A204.1 (cell line): ENCODE results near the gene SMAD7.

Experiments used
- FAIRE-seq: peaks from 2 replicates; lab custom pipeline; 2012; peaks lifted over from hg19 to GRCh38; lab: Jason Lieb, UNC

Gene SMAD7

DNA sequence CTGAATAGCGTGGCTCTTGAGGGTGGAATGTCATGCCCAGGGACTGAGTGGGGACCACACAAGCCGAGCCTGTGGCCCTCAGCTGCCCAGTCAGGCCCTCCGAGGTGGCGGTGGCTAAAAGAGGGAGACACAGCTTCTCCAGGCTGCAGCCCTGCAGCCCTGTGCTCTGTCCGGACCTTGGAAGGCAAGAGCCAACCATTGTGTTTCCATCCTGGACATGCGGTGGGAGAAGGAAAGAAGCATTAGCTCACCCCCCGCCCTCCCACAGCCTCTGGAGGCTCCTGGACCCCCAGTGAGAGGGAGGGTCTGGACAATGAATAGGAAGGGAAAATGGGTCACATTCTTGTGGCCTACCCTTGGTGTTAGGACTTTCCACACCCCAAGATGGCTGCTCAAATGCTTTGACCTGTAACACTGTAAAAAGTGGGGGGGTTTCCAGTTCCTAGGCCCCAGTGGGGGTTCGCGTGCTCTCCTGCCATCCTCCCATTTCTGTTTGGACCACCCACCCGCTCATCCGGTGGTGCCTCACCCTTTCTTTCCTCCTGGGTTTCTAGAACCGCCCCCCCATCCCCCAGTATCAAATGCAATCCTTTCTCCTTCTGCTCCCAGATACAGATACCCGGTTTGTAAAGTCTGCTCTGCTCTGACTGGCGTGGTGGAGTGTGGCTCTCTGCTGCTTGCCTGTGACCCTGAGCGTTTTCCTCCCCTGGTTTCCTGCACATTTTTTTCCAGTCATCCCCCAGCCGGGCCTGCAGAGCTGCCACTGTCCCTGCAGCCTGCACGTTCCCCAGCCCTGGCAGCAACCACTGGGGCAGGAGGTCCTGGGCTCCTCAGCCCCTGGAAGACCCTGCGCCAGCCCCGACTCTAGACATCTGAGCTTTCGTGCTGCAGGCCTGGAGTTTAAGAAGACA lies 36.3 kb upstream of the SMAD7 start:
- FAIRE-seq: no peak

DNA sequence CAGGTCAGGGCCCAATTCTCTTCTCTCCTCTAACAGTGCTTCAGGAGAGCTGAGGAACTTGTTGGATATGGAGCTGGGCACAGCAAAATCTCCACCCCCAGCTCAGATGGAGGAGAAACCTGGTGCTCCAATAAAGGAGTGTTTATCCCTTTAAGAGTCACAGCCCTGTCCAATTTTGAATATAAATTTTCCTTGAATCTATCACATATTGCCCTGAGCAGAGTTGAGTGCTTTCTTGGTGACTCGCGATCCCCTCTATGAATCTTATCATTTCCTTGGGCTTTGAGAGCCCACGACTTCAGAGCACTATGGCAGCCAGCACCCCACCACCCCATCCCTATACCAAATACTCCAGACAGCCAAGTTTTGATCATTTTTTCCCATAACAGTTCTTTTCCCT lies 34.4 kb upstream of the SMAD7 start:
- no peak for FAIRE-seq

- no peak for FAIRE-seq
These were observed 33.1 kb upstream of the SMAD7 start for GRCh38 chr18:48983793-48984437.

GRCh38 chr18:48982266-48982665 lies 31.5 kb upstream of the SMAD7 start:
- no peak for FAIRE-seq

GRCh38 chr18:48979944-48980890 lies 29.5 kb upstream of the SMAD7 start:
- FAIRE-seq: no peak

DNA sequence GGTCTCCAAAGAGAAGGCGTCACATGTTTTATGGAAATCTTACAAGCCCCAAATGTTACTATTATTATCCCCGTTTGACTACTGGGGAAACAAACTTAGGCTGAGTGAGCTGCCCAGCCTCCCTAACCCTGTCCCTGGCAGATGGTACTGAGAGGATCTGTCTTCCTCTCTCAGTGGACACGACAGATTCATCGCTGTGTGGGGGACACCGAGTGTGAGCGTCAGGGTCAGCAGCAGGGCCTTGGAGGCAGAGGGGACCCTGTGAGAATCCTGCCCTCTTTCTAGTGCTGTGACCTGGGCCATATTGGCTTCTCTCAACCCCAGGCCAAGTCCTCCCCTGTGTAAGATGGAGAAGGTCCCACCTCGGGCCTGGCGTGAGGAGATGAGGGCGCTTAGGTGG lies 27.1 kb upstream of the SMAD7 start:
- FAIRE-seq: no peak

DNA sequence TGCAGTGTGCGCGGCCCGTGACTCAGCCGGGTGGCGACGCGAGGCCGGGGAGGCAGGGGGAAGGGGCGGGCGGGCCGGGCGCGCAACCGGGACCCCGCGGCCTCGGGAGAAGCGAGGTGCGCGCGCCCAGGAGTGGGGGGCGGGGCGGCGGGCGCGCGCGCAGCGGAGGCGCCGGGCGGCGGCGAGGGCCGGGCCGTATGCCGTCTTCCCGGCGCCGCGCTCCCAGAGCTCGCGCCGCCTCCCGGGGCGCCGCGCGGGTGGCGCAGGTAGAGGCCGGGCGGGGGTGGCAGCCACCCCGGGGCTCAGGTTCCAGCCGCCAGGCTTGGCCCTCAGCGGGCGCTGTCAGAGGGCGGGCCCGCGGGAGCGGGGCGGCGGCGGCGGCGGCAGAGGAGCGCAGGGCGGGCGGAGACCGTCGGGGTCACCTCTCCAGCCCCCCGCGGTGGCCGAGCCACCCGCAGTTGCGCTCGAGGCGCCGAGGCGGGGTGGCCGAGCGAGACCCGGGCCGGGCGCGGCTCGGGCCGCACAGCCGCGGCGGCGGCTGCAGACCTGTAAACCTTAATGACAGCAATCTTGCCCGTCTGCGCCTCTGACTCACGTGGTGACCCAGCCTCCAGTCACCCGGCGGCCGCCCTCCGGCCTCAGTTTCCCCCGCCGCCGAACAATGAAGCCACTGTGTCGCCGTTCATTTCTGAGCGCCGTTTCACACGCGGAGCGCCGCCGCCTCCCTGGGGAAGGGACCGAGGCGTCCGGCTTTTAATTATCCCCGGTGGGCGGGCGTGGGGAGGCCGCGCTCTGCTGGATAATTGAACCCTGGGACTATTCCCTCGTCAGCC lies 25.3 kb upstream of the SMAD7 start:
- FAIRE-seq: no peak

GRCh38 chr18:48975120-48975816 lies 24.5 kb upstream of the SMAD7 start:
- no peak for FAIRE-seq

- no peak for FAIRE-seq
These were observed 23.7 kb upstream of the SMAD7 start for GRCh38 chr18:48974304-48975119.

GRCh38 chr18:48973731-48974130 lies 23.0 kb upstream of the SMAD7 start:
- FAIRE-seq: no peak

DNA sequence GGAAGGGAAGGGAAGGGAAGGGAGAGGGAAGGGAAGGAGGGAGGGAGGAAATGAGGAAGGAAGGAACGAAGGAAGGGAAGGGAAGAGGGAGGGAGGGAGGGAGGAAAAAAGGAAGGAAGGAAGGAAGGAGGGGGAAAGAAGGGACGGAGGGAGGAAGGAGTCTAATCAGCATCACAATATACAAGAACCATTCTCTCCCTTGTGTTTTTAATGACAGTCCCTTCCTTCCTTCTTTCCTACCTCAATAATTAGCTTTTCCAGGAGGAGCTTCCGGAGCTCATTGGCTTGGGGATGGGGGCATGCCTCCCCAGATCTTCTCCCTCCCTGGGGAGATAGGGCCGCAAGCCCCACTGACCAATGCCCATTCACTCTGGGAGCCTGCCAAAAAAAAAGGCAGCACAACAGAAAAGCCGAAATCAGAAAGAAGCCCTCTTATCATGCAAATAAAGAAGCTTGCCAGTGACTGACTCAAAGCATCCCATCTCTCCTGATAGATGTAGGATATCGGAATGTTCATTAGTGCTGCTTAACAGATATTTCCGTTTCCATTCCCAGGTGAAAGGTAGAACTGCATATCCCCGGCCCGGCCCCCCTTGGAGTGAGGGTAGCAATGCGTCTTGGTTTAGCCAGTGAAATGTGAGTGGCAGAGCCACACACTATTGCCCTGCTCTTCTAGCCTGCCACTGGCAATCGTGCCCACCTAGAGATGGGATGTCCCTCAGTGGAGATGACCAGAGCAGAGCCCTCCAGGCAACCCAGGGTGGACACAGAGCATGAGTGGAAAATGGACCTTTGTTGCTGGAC lies 17.8 kb upstream of the SMAD7 start:
- no peak for FAIRE-seq

DNA sequence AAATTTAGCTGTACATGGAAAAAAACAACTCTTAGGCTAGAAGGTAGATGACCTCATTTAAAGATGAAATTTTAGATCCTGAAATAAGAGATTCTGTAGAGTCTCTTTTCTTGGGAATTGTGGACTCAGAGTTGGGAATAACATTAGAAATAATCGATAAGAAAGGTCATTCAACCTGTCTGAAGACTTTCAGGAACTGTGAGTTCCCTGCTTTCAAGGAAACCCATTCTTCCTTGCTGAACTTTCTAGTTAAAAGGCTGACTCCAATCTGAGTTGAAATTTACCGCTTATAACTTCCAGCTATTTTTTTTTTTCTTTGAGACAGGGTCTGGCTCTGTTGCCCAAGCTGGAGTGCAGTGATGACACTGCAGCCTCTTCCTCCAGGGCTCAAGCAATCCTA lies 16.8 kb upstream of the SMAD7 start:
- FAIRE-seq: no peak

GRCh38 chr18:48966523-48966922 lies 15.8 kb upstream of the SMAD7 start:
- FAIRE-seq: no peak

DNA sequence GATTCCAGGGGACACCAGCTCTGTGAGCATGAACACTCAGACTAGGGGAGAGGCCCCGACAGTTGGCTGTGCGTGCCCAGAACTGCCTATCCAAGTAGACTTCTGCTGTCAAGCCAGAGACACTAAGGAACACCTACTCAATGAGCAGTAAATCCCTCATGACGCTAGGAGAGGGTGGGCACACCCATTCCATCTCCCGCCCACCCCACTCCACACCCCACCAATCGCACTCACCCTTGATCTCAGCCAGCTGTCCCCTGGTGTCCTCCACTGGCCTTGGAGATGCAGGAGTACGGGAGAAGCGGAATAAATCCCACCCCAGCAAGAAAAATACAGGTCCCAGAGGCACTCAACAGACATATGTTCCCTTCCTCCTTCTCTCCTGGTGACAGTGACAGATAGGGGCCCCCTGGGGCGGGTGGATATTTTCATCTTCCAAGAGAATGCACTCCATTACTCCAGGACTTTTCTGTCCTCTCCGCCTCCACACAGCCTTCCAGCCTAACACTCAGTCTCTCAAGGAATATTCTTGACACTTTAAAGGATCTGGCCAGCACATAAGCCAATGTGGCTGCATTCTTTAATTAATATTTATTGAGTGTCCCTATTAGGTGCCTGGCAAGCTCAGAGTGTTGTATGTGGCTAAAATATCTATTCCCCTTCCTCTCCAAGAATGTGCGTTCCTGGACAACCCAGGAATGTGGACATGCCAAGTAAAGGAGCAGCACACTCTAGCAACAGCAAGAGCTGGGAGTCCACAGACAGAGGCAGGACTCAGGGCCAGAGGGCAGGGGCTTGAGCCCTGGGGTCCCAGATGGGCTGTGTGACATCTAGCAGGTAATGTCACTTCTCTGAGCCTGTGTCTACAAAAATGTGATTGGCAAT lies 13.1 kb upstream of the SMAD7 start:
- no peak for FAIRE-seq

GRCh38 chr18:48962994-48963561 lies 12.3 kb upstream of the SMAD7 start:
- no peak for FAIRE-seq

DNA sequence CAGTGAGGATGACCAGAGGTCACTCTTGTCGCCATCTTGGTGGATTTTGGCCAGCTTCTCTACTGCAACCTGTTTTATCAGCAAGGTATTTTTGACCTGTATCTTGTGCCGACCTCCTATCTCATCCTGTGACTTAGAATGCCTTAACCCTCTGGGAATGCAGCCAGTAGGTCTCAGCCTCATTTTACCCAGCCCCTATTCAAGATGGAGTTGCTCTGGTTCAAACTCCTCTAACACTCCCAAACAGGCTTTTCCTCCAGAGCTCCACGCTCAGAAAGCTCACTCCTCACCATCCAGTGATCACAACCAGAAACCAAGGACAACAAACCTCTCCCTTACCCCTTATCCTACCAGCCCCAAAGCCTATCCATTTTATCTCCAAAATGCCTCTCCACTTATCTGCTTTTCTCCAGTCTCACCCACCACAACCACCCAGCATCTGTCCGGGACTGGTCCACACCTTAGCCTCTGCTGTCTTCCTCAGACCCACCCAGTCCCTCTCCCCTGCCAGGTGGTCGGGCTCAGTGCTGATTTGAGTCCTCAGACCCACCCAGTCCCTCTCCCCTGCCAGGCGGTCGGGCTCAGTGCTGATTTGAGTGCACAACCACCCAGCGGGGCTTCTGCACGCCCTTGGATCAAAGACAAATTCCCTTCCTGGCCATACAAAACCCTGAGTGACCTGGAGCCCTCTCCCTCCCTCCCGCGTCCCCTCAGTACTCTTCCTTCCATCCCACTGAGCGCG lies 11.7 kb upstream of the SMAD7 start:
- no peak for FAIRE-seq

DNA sequence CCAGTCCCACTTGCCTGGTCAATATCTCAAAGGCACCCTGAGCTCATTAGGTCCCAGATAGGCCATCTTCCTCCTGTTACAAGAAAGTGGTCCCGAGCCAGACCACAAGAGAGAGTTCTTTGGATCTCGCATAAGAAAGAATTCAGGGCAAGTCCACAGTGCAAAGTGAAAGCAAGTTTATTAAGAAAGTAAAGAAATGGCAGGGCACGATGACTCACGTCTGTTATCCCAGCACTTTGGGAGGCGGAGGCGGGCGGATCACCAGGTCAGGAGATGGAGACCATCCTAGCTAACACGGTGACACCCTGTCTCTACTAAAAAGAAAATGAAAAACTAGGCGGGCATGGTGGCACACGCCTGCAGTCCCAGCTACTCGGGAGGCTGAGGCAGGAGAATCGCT lies 10.8 kb upstream of the SMAD7 start:
- FAIRE-seq: no peak
